ENCODE results near the gene EML1.

Gene EML1

DNA sequence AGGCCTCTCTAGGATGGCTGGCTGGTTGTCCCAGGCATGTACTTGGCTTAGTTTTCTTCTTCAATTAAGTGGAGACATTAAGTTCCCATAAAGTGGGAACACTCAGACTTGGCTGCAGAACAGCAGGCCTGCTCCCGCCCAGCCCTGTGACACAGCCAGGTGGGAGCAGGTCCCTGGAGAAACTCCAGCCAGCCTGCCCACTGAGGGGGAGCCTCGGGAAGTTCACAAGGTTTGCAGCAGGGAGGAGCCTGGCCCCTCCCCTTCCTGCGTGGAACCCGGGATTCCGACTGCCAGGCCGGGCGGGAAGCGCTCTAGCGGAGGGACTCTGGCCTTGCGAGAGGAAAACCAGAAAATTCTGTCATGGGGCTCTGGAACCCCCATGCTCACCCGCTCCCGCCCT is 173.7 kb downstream of the EML1 start:
- no peak for DNase-seq (ENCODE audit: low read depth)

DNA sequence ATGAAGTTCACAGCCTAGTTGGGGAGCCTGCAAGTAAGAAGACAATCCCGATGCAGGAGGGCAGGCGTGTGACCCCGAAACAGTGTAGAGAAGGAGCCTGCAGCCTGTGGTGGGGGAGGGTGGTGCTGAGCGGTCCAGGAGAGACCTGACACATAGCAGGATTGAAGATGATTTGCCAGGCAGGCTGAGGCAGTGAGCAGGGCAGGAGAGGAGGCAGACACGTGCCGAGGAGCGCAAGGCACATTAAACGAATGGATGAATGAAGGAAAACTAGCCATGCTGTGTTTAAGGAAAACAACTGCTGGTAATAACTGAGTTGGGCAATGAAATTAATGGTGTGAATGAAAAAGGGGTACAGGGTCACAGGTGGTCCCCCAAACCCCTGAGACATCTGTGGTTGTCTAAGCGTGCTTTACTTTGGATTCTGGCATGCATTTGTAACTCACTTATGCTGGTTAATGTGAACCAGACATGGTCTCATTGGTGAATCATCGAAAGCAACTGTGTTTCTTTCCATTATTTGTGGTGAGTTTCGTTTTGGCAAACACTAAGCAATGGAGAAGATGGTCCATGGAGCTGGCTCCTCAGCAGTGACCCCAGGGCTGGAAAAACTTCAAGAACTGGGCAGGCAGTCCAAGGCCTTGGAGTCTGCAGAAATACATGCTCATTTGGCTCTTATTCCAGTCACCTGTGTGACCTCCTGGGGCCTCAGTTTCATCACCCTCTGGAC is 175.1 kb downstream of the EML1 start:
- peak; percentile 87 for DNase-seq (ENCODE audit: low read depth)

DNA sequence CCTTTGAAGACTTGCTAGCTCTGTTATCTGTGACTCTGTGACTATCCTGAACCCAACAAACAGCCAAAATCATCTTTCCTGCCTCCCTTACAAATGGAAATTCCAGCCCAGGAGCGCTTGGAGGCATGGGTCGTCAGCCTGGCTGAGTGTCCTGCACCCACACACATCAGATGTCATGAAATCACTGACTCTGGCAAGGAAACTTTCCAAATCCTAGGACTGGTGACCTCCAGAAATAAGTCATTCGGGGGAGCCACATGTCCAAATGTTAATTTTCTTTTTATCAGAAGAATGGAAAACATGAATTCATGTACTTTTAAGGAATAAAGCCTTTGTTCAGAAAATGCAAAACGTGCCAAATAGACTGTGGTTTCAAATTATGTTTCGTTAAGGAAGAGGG is 175.7 kb downstream of the EML1 start:
- DNase-seq (ENCODE audit: low read depth) = peak; percentile 60

DNA sequence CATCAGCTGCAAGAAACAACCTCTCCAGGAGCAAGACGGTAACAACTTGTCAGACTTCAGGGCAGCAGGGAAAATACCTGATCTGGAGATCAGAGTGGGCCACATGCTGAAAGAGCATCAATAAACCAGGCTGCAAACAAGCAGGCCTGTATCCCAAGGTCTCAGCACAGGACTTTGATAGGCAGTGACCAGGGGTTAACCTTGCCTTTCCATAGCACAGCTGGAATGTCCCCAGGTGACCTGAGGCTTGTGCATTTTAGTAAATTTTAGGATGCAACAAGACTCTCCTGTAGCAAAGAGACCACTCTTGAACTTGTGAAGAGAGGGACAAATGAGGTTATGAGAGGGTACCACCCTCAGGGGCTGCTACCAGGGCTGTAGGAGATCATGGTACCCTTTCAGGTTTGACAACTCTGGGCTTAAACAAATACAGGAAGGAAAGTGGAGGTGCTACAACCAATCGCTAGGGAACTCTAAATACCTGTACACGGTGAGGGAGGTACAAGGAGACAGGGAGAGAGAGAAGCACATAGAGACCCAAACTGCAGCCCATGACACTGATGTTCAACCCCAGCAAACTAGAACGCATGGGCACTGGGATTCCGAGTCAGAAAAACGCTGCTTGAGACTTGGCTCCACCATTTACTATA is 176.6 kb downstream of the EML1 start:
- no peak for DNase-seq (ENCODE audit: low read depth)

DNA sequence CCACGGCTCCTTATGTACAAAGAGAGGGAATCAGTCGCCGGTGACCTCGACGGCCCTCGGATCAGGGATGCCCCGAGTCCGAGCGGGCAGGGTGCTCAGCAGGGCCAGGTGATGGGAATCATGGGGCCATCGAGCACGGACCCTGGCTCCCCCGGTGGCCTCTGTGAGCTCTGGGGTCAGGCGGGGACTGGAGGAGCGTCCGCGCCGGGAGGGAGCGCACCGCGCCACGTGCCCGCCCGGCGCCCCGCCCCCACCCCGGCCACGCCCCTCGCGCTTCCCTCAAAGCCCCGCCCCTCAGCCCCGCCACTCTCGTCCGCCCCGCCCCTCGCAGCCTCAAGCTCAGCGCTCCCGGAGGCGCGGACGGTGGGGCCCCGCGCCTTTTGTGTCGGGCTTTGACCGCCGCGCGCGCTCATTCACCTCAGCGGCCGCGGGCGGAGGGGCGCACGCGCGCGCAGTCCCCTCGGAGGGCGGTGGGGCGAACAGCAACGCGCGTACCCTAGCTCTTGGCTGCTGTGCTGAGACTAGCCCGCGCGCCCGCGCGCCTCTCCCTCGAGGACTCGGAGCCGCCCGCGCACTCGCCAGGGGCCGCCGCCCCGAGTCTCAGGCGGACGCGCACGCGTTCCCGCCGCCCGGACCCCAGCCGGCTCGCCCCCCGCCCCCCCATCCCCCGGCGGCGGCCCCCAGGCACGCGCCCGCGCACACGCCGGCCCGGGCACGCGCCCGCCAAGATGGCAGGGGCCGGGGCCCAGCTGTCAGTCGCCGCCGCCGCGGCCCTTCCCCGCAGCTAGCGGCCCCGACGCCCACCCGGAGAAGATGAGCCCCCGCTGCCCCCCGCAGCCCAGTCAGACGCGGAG is 178.1 kb downstream of the EML1 start:
- DNase-seq (ENCODE audit: low read depth) = peak; percentile 80

DNA sequence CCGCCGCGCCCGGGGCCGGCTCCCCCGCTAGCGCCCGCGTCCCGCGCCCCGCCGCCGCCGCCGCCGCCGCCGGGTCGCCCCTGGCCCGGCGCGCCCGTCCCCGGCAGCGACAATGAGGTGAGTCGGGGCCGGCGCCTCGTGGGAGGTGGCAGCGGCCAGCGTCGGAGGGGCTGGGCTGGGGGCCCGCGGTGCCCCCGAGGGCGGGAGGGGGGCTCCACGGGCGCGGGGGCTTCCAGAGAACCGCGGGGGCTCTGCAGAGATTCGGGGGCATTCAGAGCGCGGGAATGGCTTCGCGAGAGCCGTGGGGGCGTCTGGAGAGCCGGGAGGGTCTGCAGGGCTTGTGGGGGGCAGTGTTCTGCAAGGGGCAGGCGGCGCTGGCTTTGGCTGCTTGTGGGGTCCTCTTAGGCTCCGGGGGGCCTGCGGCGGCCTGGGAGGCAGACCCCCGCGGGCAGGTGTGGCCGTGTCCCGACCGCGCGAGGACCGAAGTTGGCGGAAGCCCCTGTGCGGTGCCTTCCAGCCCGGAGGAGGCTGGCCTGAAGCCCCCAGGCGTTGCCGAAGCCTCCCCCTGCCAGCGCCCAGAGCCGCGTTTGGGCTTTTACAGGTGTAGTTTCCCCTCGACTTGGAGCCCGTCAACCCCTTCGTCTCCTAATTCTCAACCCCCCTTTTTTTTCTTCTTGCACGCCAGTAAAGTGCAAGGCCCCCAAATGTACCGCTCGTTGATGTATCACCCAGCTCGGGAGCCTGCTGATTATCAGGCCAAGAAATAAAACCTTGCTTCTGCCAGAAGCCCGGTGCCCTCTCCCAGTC is 178.9 kb downstream of the EML1 start:
- peak; percentile 26 for DNase-seq (ENCODE audit: low read depth)

DNA sequence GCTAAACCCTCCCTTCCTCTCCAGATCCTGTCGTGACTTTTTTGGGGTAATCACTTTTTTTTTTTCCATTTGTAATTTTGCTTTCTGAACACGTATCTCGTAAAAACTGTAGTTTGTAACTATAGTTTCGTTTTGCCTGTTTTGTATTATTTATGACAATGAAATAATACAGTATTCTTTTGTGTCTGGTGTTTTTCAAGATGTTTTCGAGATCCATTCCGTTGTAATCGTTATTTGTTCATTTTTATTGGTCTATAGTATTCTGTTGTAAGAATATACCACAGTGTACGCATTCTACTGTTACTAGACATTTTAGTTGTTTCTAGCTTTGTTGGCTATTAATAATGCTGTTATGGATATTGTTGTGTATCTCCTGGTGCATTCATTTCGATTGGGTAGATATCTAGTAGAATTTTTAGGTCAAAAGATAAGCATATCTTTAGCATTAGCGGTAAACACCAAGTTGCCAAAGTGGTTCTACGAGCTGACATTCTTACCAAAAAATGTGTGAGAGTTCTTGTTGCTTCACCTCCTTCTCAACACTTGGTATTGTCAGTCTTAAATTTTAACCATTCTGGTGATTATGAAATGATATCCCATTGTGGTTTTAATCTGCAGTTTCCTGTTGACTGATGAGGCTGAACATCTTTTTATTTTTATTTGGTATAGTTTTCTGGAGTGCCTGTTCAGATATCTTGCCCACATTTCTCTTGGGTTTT is 179.7 kb downstream of the EML1 start:
- no peak for DNase-seq (ENCODE audit: low read depth)

DNA sequence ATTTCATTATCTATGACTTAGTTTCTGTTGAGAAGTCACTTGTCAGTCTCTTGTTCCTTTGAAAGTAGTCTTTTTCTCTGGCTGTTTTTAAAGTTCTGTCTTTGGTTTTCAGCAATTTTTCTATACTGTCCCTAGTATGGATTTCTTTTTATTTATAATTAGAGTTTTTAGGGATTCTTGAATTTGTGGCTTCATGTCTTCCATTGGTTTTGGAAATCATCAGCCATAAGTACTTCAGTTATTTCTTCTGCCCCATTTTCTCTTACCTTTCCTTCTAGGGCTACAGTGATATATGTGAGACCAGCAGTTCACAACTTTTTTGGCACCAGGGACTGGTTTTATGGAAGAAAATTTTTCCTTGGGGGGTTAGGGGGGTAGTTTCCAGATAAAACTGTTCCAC is 182.0 kb downstream of the EML1 start:
- no peak for DNase-seq (ENCODE audit: low read depth)

DNA sequence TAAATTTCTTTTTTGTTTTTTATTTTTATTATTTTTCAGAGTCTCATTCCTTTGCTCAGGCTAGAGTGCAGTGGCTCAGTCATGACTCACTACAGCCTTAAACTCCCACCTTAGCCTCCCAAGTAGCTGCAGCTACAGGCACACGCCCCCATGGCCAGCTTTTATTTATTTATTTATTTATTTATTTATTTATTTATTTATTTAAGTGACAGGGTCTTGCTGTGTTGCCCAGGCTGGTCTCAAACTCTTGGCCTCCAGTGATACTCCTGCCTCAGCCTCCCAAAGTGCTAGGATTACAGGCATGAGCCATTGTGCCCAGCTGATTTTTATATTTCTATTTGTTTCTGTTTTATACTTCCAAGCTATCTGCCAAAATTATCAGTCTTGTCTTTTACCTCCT is 182.8 kb downstream of the EML1 start:
- no peak for DNase-seq (ENCODE audit: low read depth)

DNA sequence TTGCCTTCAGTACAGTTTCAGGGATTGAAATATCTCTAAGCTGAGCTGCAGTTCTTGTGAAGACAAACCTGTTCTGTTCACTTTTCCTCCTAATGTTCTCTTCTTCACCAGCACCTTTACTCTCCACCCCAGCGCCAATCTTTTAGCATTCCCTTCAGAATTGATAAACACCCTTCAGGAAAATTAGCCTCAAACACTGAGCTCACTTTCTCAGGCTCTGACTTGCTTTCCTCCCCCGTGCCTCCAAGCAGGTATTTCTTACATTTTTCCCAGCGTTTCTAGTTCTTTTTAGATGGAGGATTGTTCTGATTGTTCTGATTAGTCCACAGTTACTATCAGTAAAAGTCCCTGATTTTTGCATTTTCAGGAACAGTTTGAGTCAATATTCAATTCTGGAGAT is 183.5 kb downstream of the EML1 start:
- DNase-seq (ENCODE audit: low read depth) = no peak

DNA sequence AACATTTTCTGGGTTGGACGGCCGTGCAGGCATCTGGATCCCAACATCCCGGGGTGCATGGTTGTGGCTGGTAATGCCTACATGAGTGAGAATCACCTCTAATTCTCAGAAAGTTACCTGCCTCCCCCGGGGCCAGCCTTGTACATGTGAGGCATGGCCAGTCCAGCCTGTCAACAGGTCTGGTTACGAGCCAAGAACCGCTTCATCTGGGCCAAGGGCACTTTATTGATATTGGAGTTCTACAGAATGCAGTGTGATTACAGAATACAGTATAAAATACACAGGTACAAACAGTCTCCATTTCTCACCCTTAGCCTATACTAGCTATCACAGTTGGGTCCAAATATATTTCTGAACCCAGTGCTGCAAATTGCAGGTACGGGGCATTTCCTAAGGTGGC is 187.1 kb downstream of the EML1 start:
- DNase-seq (ENCODE audit: low read depth) = no peak

DNA sequence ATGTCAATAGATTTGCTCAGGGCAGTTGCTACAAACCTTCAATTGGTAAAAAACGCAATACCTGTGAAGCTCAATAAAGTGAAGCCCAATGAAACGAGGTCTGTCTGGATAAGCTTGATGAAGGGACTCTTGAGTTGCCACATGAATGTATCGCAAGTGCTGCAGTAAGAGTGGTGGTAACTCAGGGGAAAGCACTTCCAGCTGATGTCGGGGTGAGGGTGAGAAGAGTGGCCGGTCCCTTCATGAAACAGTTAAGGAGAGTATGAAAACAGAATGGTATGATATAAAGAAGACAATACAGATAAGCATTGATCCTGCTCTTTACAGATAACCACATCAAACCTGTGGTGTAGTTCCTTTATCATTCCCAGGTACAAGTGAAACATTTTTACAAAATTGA is 188.6 kb downstream of the EML1 start:
- no peak for DNase-seq (ENCODE audit: low read depth)

DNA sequence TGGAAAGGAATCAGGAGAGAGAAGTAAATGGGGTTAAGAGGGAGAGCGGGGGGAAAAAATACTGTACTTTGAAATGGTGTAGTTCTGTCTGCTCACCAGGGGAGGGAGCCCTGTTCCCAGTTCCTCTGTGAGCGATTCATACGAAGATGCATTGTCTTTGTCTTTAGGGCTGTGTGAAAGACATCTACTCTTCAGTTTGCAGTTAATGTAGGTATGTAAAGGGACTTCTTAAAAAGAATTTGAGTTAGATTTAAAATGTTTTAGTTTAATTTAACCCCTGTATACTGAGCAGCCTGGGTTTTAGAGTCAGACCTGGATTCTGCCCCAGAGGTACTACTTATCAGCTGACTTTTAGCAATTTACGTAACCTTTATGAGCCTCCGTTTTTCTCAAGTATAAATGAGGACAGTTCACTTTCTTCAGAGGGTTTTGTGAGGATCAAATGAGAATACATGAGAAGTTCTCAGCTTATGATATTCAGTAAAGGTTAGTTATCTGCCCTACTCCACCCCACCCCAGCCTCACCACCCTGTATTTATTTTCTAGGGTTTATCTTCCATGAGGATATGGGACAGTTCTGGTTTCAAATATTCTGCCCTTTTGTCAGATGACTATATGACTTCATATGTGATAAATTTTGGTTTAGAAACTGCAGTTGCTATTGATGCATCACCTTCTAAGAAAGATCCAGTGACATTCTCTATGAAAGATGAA is 189.5 kb downstream of the EML1 start:
- peak; percentile 73 for DNase-seq (ENCODE audit: low read depth)

DNA sequence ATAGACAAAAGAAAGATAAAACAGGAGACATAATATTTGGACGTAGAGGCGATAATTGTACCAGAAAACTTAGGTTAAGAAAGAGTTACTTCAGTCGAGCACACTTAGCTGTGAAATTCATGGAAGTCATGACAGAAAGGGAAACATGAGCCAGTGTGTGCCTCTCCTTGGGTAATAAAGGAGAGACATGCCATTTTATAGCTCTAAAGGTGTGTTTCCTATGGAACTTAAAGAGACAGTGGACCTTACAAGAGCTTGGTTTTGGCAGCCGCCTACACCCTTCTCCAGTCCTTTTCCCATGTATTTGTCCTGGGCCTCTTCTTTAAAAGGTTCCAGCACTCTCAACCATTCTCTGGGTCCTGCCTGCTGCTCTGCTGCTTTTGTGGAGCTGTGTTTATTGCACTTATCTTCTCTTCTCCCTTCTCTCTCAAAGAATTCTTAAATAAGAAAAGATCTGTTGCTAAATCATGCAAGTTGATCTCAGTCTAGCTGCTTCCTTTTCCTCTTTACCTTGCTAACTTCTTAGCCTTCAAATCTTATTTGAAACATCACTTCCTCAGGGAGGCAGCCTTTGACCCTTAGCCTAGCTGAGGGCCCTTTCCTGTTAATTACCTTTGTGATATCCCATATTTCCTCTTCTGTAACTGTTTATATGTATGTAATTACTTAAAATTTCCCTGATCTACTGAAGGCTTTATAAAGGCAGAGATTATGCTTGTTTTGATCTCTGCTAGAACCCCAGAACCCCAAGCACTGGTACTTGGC is 190.2 kb downstream of the EML1 start:
- DNase-seq (ENCODE audit: low read depth) = no peak

DNA sequence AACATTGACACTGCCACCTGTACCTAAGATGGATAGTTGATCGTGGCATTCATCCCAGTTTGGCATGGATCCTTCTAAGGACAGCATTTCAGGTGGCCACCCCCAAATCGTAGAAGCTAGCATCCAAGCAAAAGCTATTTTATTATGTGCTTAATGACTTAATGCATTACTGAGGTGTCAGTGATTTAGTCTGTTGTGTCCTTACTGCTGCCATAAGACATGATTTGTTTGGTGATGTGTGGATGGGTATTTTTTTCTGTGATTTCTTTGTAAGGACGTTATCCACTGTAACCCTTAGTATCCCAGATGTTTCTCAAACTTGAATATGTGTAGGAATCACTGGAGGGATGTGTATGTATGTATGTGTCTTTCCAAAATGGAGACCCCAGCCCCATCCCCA is 190.8 kb downstream of the EML1 start:
- no peak for DNase-seq (ENCODE audit: low read depth)

DNA sequence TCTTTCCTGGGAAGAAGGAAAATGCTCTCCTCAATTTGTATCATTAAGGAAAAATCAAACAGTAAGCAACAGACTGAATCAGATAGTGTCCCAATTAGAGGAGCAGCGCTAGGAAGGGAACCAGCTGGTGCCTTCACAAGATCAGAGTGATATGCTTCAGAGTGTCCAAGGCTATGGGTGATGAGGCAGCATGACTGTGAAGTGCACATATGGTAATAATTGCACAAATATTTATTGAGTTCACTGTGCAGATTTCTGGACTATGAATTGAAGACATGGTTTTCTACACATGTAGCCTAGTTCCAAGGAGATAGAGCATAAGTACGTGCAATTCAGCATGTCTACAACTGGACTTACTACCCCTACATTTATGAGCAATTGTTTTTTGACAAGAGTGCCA is 193.2 kb downstream of the EML1 start:
- DNase-seq (ENCODE audit: low read depth) = peak; percentile 93

DNA sequence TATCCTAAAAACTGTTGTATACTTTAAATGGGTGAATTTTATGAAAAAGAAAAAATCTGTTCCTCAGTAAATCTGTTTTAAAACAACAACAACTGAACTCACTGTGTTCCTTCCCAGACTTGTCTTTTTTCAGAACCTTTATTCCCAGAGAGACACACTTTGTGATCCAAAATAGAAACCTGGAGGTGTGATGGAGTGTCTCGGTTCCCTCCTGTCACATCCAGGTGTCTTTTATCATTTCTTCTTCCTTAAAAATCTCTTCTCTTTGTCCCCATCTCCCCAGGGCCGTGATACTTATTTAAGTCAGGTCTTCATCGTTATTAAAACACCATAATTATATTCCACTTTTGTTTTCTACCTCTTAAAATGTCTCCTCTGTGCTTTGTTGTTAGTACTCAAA is 195.8 kb downstream of the EML1 start:
- DNase-seq (ENCODE audit: low read depth) = no peak

DNA sequence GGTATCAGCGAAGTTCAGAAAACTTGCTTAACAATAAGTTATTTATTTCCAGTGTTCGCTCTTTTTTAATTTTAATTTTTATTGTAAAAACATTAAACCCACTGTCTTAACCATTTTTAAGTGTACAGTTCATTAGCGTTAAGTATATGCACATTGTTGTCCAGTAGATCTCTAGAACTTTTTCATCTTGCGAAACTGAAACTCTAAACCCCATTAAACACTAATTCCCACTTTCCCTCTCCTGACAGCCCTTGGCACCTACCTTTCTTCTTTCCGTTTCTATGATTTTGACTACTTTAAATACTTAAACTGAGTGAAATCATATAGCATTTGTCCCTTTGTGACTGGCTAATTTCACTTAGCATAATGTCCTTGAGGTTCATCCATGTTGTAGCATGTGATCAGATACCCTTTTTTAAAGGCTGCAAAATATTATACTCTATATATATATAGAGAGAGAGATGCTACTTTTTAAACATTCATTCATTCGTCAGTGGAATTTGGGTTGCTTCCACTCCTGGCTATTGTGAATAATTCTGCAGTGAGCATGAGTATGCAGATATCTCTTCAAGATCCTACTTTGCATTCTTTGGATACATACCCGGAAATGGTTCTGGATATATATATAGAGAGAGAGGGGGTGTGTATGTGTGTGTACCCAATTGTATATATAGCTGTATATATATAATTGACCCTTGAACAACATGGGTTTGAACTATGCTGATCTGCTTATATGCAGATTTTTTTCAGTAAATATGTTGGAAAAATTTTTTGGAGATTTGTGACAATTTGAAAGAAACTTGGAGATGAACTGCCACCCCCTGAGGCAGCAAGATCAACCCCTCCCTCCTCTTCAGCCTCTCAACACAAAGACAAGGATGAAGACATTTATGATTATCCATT is 197.3 kb downstream of the EML1 start:
- DNase-seq (ENCODE audit: low read depth) = peak; percentile 14

DNA sequence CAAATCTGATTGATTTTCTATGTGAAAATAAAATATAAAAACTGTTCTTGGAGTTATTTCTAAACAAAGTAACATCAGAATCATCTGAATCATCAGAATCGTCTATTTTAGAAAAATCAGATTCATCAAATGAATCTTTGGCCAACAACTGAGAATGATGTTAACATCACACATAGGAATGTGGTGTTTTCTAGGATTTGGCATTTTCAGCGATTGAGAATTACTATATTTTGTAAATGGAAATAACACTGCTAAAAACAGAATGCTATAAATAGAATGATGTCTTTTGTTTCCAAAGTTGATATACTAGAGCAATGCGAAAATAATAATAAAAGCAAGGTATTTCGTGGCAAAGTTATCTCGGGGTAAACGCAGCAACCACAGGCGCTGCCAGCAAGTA is 198.1 kb downstream of the EML1 start:
- DNase-seq (ENCODE audit: low read depth) = no peak

Data from EH (cell line).